Measurements from ENCODE around the gene STRN3. TPM values are rescaled to one million over a fixed set of nuclear protein-coding genes. Genes with fewer than 3 reads are reported as not detected.

Gene STRN3
- total RNA-seq, 6 donors from 2014 or later = 21.9 to 61.4 (median 29.4) TPM

DNA sequence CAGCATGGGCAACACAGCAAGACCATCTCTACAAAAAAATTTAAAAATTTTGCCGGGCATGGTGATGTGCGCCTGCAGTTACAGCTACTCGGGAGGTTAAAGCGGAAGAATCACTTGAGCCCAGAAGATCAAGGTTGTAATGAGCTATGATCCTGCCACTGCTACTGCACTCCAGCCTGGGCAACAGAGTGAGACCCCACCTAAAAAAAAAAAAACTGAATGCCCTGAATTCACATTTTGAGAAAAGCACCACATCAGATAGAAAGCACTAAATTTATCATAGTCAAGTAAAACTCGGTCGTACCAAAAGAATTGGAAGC lies 24.9 kb downstream of the STRN3 start:
- H3K27me3 ChIP-seq = no peaks in the 10 kb centered on the region
- TF ChIP-seq POLR2AphosphoS5 (IDR thresholded peaks at IDR 0.05) = no peak
- H3K27ac ChIP-seq = no peak overlapping the region
- ATAC-seq (ENCODE audit: low FRiP score in 2 of 2) (no peak), DNase-seq (no peak)
- peaks cover 0 to 8% (median 0%) of the 10 kb centered on the region in 4 donors for H3K4me1 ChIP-seq
- peaks cover 0 to 8% (median 2%) of the 10 kb centered on the region in 4 donors for H3K9me3 ChIP-seq
- WGBS, 2 donors = 80 to 100% methylated on average over 6 of the region's 6 CpGs
- H3K36me3 ChIP-seq = peaks cover 2 to 36% (median 6%) of the 10 kb centered on the region in 4 donors
- no peak overlapping the region for H3K4me3 ChIP-seq

DNA sequence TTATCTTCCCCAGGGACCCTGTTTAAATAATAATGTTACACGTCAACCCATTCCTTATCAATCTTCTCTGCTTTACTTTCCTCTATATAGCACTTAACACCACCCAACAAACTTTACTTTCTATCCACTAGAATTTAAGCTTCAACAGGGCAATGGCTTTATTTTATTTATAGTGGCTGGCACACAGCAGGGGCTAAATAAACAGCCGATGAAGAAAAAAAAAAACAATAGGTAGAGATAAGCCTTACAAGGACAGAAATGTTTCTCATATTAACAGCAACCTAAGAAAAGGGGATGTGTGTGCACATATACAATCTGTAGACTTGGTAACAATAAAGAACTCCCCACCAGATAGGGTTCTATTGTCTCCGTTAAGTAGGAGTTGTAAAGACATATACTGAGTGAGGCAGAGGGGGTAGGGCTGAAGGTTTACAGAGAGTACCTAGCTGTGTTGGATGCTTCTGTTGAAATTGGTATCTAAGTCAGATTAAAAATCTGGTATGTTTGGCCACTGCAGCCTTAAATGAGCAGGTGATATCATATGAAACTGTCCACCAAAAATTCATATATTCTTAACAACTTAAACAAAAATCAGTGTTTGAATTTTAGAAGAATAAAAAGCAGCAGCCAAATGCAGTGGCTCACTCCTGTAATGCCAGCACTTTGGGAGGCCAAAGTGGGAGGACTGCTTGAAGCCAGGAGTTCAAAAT lies 25.4 kb downstream of the STRN3 start:
- Histone ChIP-seq H3K27ac (no peak overlapping the region), H3K36me3 (peaks cover 2 to 35% (median 5%) of the 10 kb centered on the region in 4 donors), H3K4me3 (no peak overlapping the region), H3K4me1 (peaks cover under 1 to 8% (median 3%) of the 10 kb centered on the region in 4 donors), H3K27me3 (no peaks in the 10 kb centered on the region), H3K9me3 (peaks cover 0 to 8% (median 2%) of the 10 kb centered on the region in 4 donors)
- TF ChIP-seq POLR2AphosphoS5 (IDR thresholded peaks at IDR 0.05) = no peak
- no peak for TF ChIP-seq EP300 (IDR thresholded peaks at IDR 0.05)
- TF ChIP-seq, protein P1, sequence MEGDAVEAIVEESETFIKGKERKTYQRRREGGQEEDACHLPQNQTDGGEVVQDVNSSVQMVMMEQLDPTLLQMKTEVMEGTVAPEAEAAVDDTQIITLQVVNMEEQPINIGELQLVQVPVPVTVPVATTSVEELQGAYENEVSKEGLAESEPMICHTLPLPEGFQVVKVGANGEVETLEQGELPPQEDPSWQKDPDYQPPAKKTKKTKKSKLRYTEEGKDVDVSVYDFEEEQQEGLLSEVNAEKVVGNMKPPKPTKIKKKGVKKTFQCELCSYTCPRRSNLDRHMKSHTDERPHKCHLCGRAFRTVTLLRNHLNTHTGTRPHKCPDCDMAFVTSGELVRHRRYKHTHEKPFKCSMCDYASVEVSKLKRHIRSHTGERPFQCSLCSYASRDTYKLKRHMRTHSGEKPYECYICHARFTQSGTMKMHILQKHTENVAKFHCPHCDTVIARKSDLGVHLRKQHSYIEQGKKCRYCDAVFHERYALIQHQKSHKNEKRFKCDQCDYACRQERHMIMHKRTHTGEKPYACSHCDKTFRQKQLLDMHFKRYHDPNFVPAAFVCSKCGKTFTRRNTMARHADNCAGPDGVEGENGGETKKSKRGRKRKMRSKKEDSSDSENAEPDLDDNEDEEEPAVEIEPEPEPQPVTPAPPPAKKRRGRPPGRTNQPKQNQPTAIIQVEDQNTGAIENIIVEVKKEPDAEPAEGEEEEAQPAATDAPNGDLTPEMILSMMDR (IDR thresholded peaks at IDR 0.05) = no peak
- TF ChIP-seq POLR2A (IDR thresholded peaks at IDR 0.05) = no peak
- no peak for DNase-seq
- ATAC-seq (ENCODE audit: low FRiP score in 2 of 2) = no peak
- 59 to 73% methylated on average over 3 of the region's 3 CpGs for WGBS, 2 donors

DNA sequence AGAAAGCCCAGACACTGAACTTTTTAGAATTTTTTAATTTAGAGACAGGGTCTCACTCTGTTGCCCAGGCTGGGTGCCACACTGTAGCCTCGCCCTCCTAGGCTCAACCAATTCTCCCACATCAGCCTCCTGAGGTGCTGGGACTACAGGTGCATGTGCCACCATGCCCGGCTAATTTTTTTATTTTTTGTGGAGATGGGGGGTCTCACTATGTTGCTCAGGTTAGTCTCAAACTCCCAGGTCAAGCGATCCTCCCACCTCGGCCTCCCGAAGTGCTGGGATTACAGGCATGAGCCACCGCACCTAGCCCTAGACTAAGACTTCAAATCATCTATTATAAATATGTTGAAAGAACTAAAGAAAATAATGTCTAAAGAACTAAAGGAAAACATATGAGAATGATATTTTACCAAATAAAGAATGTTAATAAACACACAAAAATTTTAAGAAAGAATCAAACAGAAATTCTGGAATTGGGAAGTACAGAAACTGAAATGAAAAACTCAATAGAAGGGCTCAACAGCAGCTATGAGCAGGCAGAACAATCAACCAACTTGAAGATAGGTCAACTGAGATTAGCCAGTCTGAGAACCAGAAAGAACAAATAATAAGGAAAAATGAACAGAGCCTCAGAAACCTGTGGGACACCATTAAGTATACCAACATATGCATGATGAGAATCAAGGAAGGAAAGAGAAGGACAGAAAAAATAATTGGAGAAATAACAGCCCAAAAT lies 27.0 kb downstream of the STRN3 start:
- Histone ChIP-seq H3K4me3 (no peak overlapping the region), H3K27ac (no peak overlapping the region), H3K4me1 (peaks cover 16 to 21% (median 17%) of the 10 kb centered on the region in 4 donors), H3K27me3 (no peaks in the 10 kb centered on the region), H3K36me3 (peaks cover 2 to 22% (median 5%) of the 10 kb centered on the region in 4 donors), H3K9me3 (peaks cover 0 to 8% (median 2%) of the 10 kb centered on the region in 4 donors)
- ATAC-seq (ENCODE audit: low FRiP score in 2 of 2) (no peak), DNase-seq (no peak)
- TF ChIP-seq POLR2AphosphoS5 (IDR thresholded peaks at IDR 0.05) (no peak), POLR2A (IDR thresholded peaks at IDR 0.05) (no peak), EP300 (IDR thresholded peaks at IDR 0.05) (no peak)
- TF ChIP-seq, protein P1 (IDR thresholded peaks at IDR 0.05) = no peak
- 96 to 97% methylated on average over 6 of the region's 6 CpGs for WGBS, 2 donors

DNA sequence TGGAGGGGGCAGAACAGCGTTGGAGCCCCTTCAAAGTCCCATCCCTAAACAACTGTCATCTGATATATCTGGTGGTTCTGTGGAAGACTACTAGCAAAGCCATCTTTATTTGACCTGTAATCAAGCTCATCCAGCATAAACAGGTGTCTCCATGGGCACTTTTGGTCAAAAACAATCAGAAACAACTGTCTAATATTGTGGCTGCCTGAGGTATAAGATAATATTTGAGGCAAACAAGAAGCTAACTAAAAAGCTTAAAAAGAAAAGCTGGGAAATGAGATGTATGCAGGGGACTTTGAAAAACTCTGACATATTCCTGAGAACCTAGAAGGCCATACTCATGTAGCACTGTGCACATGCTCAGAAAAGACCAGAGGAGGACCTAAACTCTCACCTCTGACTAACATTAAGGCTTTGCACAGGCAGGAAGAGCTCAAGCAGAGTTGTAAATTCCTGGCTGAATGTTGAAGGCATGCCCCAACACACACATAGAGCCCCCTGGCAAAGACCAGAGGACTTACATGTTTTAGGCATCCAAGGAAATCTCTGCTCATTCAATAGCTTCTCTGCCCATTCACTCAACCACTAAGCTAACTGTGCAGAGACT lies 28.0 kb downstream of the STRN3 start:
- WGBS, 2 donors = 92 to 100% methylated on average over 1 of the region's 1 CpG
- ATAC-seq (ENCODE audit: low FRiP score in 2 of 2) (peak in 1 of 2 donors; percentile 15), DNase-seq (no peak)
- no peak overlapping the region for H3K4me3 ChIP-seq
- H3K27ac ChIP-seq = no peak overlapping the region
- H3K27me3 ChIP-seq = no peaks in the 10 kb centered on the region
- peaks cover 0 to 8% (median 2%) of the 10 kb centered on the region in 4 donors for H3K9me3 ChIP-seq
- TF ChIP-seq, protein P1 (IDR thresholded peaks at IDR 0.05) = no peak
- no peak for TF ChIP-seq EP300 (IDR thresholded peaks at IDR 0.05)
- no peak for TF ChIP-seq POLR2AphosphoS5 (IDR thresholded peaks at IDR 0.05)
- no peak for TF ChIP-seq POLR2A (IDR thresholded peaks at IDR 0.05)
- peaks cover 16 to 21% (median 18%) of the 10 kb centered on the region in 4 donors for H3K4me1 ChIP-seq
- H3K36me3 ChIP-seq = peaks cover 2 to 15% (median 5%) of the 10 kb centered on the region in 4 donors
